Bronchial epithelial cell (primary cell): Measurements from ENCODE around the gene TXNDC11. TPM values are rescaled to one million over a fixed set of nuclear protein-coding genes. Genes with fewer than 3 reads are reported as not detected.

Source experiments
- DNase-seq: peaks from one replicate; pipeline ENCODE4 v3.0.0-alpha.2; 2010; ENCODE audit warnings: low read depth
- FAIRE-seq: peaks from 2 replicates; lab custom pipeline; 2011; peaks lifted over from hg19 to GRCh38; lab: Jason Lieb, UNC
- H3K27me3 ChIP-seq: 2 replicates; pipeline ENCODE4 v1.5.1; 2011; ENCODE audit warnings: low read length; ENCODE audit not compliant: control insufficient read depth, insufficient read depth
- H3K36me3 ChIP-seq: 2 replicates; pipeline ENCODE4 v1.5.1; 2011; ENCODE audit warnings: low read length; ENCODE audit not compliant: control insufficient read depth, insufficient read depth
- H3K4me3 ChIP-seq: 2 replicates; pipeline ENCODE4 v1.5.1; 2011; ENCODE audit warnings: mild to moderate bottlenecking, low read depth, low read length, control low read depth
- total RNA-seq: library from RNA; depleted of rRNA; stranded (reverse); fragments of >200 nt; gene quantifications from 2 replicates; pipeline ENCODE4 v1.2.1, GENCODE V29; 2014
- TF ChIP-seq, protein P1 (sequence below): IDR thresholded peaks from 2 replicates; pipeline ENCODE4 v1.5.1; 2011; ENCODE audit warnings: mild to moderate bottlenecking, moderate library complexity, low read length, control low read depth, inconsistent platforms; ENCODE audit not compliant: insufficient read depth, severe bottlenecking

The TXNDC11 gene
- total RNA-seq, 1 donor from 2014 or later = 35.8 TPM

GRCh38 chr16:11633113-11633512, 109.5 kb downstream of the TXNDC11 start:
- TF ChIP-seq, protein P1, sequence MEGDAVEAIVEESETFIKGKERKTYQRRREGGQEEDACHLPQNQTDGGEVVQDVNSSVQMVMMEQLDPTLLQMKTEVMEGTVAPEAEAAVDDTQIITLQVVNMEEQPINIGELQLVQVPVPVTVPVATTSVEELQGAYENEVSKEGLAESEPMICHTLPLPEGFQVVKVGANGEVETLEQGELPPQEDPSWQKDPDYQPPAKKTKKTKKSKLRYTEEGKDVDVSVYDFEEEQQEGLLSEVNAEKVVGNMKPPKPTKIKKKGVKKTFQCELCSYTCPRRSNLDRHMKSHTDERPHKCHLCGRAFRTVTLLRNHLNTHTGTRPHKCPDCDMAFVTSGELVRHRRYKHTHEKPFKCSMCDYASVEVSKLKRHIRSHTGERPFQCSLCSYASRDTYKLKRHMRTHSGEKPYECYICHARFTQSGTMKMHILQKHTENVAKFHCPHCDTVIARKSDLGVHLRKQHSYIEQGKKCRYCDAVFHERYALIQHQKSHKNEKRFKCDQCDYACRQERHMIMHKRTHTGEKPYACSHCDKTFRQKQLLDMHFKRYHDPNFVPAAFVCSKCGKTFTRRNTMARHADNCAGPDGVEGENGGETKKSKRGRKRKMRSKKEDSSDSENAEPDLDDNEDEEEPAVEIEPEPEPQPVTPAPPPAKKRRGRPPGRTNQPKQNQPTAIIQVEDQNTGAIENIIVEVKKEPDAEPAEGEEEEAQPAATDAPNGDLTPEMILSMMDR = no peak
- FAIRE-seq (no peak), DNase-seq (no peak)
- H3K36me3 ChIP-seq = no peaks in the 10 kb centered on the region
- no peaks in the 10 kb centered on the region for H3K27me3 ChIP-seq
- no peak overlapping the region for H3K4me3 ChIP-seq

DNA sequence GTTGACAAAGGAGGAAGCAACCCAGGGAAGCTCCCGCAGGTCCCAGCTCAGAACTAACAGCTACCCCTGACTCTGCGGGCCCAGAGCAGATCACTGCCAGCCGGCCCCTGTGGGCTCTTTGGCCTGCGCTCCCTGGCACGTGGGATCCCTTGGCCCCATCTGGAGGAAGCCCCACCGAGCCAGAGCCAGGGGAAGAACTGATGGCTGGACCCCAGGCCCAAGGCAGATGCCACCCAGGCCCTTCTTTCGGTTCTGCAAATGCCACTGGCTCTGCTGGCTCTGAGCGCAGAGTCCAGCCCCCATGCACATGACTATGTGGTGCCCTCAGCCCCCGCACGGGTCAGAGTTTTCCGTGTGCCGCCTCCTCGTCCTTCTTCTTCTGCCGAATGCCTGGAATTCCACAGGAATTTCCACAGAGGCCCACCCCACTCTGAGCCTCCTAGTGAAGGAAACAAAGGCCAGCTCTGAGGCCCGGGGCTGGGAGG, 110.2 kb downstream of the TXNDC11 start:
- no peak overlapping the region for H3K4me3 ChIP-seq
- no peaks in the 10 kb centered on the region for H3K36me3 ChIP-seq
- no peak for FAIRE-seq
- DNase-seq = no peak
- no peaks in the 10 kb centered on the region for H3K27me3 ChIP-seq
- TF ChIP-seq, protein P1 = no peak

DNA sequence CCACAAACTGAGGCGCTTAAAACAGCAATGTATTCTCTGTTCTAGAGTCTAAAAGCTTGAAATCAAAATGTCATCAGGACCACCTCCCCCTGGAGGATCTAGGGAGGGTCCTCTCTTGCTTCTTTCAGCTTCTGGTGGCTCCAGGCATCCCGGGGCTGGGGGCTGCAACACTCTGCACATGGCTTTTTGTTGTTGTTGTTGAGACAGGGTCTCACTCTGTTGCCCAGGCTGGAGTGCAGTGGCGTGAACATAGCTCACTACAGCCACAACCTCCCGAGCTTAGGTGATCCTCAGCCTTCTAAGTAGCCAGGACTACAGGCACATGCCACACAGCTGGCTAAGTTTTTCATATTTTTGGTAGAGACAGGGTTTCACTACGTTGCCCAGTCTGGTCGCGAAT, 111.4 kb downstream of the TXNDC11 start:
- no peak overlapping the region for H3K4me3 ChIP-seq
- TF ChIP-seq, protein P1 = no peak
- no peaks in the 10 kb centered on the region for H3K27me3 ChIP-seq
- no peak for DNase-seq
- no peak for FAIRE-seq
- H3K36me3 ChIP-seq = no peaks in the 10 kb centered on the region

DNA sequence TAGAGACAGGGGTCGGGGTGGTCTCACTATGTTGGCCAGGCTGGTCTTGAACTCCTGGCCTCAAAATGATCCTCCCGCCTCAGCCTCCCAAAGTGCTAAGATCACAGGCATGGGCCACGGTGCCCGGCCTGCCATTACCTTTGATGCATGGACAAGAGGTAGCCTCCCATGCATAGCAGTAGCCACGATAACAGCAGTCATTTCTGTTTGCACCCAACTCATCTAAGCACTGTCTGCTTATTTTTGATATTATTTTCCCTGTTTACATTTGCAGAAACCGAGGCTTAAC, 111.9 kb downstream of the TXNDC11 start:
- H3K4me3 ChIP-seq = no peak overlapping the region
- TF ChIP-seq, protein P1 = no peak
- no peak for FAIRE-seq
- no peaks in the 10 kb centered on the region for H3K27me3 ChIP-seq
- no peak for DNase-seq
- no peaks in the 10 kb centered on the region for H3K36me3 ChIP-seq

DNA sequence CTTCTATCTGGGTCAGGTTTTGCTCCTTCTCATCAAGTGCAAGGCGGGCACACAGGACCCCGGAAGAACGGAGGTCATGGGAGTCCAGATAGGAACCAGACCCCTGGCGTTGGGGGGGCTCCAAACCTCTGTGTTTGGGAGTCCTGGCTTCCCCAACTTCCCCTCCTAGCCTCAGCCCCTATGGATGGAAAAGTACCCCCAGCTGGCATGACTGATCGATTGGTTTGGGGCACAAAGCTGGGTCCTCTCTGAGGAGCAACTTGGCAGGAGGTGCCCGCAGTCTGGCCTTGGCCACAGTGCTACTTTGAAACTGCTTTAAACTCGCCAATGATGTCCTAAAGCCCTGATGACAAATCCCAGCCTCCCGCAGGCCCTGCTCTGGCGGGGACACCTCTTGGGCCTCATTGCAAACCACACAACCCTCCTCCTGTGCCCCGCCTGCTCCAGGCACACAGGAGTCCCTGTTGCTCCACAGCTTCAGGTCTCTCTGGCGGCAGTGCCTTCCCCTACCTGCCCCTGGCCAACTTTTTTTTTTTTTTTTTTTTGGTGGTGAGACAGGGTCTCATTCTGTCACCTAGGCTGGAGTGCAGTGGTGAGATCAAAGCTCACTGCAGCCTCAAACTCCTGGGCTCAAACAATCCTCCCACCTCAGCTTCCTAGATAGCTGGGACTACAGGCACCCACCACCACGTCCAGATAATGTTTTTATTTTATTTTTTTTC, 112.5 kb downstream of the TXNDC11 start:
- no peak for FAIRE-seq
- Histone ChIP-seq H3K36me3 (no peaks in the 10 kb centered on the region), H3K4me3 (no peak overlapping the region), H3K27me3 (no peaks in the 10 kb centered on the region)
- TF ChIP-seq, protein P1 = no peak
- DNase-seq = no peak

Other genes starting within 250 kb of the TXNDC11 start
- 71.6 and 122 TPM in 2 replicates for gene LITAF, start 155.9 kb downstream of the TXNDC11 start, total RNA-seq
- gene SNN, start 74.4 kb downstream of the TXNDC11 start, total RNA-seq = 27.6 and 31.9 TPM in 2 replicates
- 26.9 and 28.5 TPM in 2 replicates for gene ZC3H7A, start 54.4 kb upstream of the TXNDC11 start, total RNA-seq
- gene RSL1D1, start 108.7 kb upstream of the TXNDC11 start, total RNA-seq = 68.7 and 117 TPM in 2 replicates
- 49.5 and 59.1 TPM in 2 replicates for gene GSPT1, start 173.1 kb upstream of the TXNDC11 start, total RNA-seq
- gene NPIPB2, start 199.2 kb upstream of the TXNDC11 start, total RNA-seq = 3.2 and 4.5 TPM in 2 replicates
- not detected in 2 replicates for gene TNFRSF17, start 222.4 kb upstream of the TXNDC11 start, total RNA-seq
- 6.6 and 10.9 TPM in 2 replicates for gene SNX29, start 233.9 kb upstream of the TXNDC11 start, total RNA-seq